ENCODE data around the gene YWHAG. TPM values are rescaled to one million over a fixed set of nuclear protein-coding genes. Genes with fewer than 3 reads are reported as not detected.
A peak's percentile ranks its signal among the peaks of the same experiment; 100 is the strongest.

Gene YWHAG
- total and polyA plus RNA-seq, 2 of the 13 experiments (the other 11 are each of a cell fraction or from before 2014, with no cell fraction given): 36.9 to 67.5 TPM

DNA sequence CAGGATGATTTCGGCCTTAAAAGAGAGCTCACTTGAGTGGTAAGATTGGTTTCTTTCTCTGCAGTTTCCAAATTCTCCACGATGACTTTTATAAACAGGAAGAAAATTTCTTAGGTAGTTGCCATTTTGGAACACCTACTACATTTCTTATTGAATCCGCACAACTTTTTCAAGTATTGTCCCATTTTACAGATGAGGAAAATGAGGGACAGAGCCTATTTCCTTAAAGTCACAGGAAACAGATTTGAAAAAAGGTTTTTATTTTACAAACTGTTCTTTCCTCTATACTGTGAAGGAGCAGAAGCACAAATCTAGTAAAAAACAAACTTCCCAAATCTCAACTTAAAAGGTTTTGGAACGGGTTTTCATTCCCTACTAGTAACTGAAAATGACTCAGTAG lies 2.7 kb downstream of the YWHAG start:
- no TSS peak for BruUV-seq (replicated peaks)
- ATAC-seq: no peak
- Histone ChIP-seq H3K9ac (ENCODE audit: insufficient read depth, low read depth, low read length) (no peak overlapping the region), H3K36me3 (replicated peaks in 1 of 2; ENCODE audit: control insufficient read depth in 1 of 2, insufficient read depth in 2 of 2, low read length in 2 of 2) (peaks cover 0 to 11% of the 10 kb centered on the region in 2 experiments; a peak in 3 of 5 replicates), H2AFZ (ENCODE audit: low read length) (no peak overlapping the region), H3K4me3 (replicated peaks in 1 of 3; ENCODE audit: insufficient read depth in 1 of 3, low read depth in 2 of 3, low read length in 3 of 3) (no peak overlapping the region), H3K4me1 (ENCODE audit: insufficient read depth, low read length) (peaks cover 73% of the 10 kb centered on the region), H4K20me1 (ENCODE audit: insufficient read depth, low read length) (peaks cover 61% of the 10 kb centered on the region), H3K9me3 (ENCODE audit: low read length) (no peaks in the 10 kb centered on the region), H3K4me2 (ENCODE audit: low read depth, low read length) (peak overlapping the region; percentile 54), H3K79me2 (ENCODE audit: insufficient read depth, low read length) (peaks cover 76% of the 10 kb centered on the region), H3K27me3 (ENCODE audit: control insufficient read depth in 1 of 2, insufficient read depth in 2 of 2, low read length in 2 of 2) (no peaks in the 10 kb centered on the region; a peak in 1 of 5 replicates), H3K27ac (ENCODE audit: extremely low read length, insufficient read depth, low read length) (no peak overlapping the region)
- WGBS (ENCODE audit: low lambda C conversion rate): 88% methylated on average over 4 of the region's 4 CpGs
- FAIRE-seq: no peak
- CTCF ChIA-PET (ENCODE audit: low intra/inter-chr PET ratio, low total read pairs): no interaction called here
- intact Hi-C loops (cut with micrococcal nuclease; ENCODE audit: unreplicated experiment) (no loop called here), in situ Hi-C loops (cut with HindIII; ENCODE audit: extremely low pct_ligation_motif_present, low pct_unique_long_range_greater_than_20kb) (no loop called here)
- POLR2A ChIA-PET: interaction anchor here (0.6 kb wide), 1 partner anchor 31 kb away, joined by 3 read pairs; no protein-coding TSS in a partner anchor
- TF ChIP-seq CHD4 (IDR thresholded peaks at IDR 0.05; ENCODE audit: borderline replicate concordance, low read length): peak; percentile 90; the same call in 1 of the 2 replicates
- peak; percentile 86 for TF ChIP-seq ZNF629 (CRISPR knock-in tag; conservative IDR thresholded peaks at IDR 0.05)
- no peak for TF ChIP-seq ZNF101 (CRISPR knock-in tag; IDR thresholded peaks at IDR 0.05; ENCODE audit: borderline replicate concordance, low read depth)
- TF ChIP-seq, protein P1, sequence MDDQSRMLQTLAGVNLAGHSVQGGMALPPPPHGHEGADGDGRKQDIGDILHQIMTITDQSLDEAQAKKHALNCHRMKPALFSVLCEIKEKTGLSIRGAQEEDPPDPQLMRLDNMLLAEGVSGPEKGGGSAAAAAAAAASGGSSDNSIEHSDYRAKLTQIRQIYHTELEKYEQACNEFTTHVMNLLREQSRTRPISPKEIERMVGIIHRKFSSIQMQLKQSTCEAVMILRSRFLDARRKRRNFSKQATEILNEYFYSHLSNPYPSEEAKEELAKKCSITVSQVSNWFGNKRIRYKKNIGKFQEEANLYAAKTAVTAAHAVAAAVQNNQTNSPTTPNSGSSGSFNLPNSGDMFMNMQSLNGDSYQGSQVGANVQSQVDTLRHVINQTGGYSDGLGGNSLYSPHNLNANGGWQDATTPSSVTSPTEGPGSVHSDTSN (CRISPR knock-in tag; IDR thresholded peaks at IDR 0.05; ENCODE audit: borderline replicate concordance): no peak
- DNase-seq (ENCODE audit: low spot score): no peak

DNA sequence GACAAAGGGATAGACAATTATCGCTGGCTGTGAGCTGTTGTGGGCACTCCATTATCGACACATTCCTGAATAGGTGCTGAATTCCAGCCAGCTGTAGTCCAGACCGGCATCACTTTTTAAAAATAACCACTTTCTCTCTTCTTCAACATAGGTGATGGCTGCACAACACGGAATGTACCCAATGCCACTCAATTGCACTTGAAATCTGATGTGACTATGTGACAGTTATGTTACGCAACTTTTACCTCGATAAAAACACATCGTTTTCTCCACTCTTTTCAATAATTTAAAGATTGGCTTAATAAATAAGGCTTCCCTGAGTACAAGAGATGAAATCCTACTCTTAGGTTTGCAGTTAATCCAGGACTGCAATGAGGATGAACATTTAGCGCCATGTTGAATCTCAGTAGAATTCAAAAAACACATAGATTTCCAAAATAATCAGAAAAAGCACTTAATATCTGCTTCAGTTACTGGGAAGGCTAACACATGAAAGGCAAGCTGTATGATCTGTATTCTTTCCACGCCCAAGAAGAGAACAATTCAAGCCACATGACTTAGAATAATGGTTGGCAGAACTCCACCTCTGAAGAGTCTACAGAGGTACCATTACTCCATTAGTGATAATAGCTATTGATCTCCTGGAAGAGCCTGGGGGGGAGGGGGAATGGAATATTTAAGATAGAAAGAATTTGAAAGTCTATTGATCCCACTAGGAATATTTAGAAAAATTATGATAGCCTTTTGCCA lies 3.6 kb downstream of the YWHAG start:
- POLR2A ChIA-PET: interaction anchor here (1.1 kb wide), 1 partner anchor 37 kb away, joined by 4 read pairs; no protein-coding TSS in a partner anchor
- CTCF ChIA-PET (ENCODE audit: low intra/inter-chr PET ratio, low total read pairs): no interaction called here
- H4K20me1 ChIP-seq (ENCODE audit: insufficient read depth, low read length): peaks cover 71% of the 10 kb centered on the region
- TF ChIP-seq PRPF4 (IDR thresholded peaks at IDR 0.05; ENCODE audit: low read depth, low read length, poor library complexity, severe bottlenecking) (peak; percentile 71), KDM6A (CRISPR knock-in tag; IDR thresholded peaks at IDR 0.05; ENCODE audit: low read depth) (no peak), SETDB1 (CRISPR knock-in tag; IDR thresholded peaks at IDR 0.05; ENCODE audit: borderline replicate concordance) (no peak), TP53 (CRISPR knock-in tag; conservative IDR thresholded peaks at IDR 0.05) (no peak)
- TF ChIP-seq, protein P2, sequence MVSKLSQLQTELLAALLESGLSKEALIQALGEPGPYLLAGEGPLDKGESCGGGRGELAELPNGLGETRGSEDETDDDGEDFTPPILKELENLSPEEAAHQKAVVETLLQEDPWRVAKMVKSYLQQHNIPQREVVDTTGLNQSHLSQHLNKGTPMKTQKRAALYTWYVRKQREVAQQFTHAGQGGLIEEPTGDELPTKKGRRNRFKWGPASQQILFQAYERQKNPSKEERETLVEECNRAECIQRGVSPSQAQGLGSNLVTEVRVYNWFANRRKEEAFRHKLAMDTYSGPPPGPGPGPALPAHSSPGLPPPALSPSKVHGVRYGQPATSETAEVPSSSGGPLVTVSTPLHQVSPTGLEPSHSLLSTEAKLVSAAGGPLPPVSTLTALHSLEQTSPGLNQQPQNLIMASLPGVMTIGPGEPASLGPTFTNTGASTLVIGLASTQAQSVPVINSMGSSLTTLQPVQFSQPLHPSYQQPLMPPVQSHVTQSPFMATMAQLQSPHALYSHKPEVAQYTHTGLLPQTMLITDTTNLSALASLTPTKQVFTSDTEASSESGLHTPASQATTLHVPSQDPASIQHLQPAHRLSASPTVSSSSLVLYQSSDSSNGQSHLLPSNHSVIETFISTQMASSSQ (IDR thresholded peaks at IDR 0.05; ENCODE audit: low read depth): no peak
- TF ChIP-seq, protein P2 (CRISPR knock-in tag; IDR thresholded peaks at IDR 0.05; ENCODE audit: borderline replicate concordance): no peak

More for the DNA sequence above, 3.6 kb downstream of the YWHAG start:
- no peaks in the 10 kb centered on the region for H3K9me3 ChIP-seq (ENCODE audit: low read length)
- intact Hi-C loops (cut with micrococcal nuclease; ENCODE audit: unreplicated experiment): no loop called here
- peaks cover 84% of the 10 kb centered on the region for H3K79me2 ChIP-seq (ENCODE audit: insufficient read depth, low read length)
- no peak for DNase-seq (ENCODE audit: low spot score)
- no peak overlapping the region for H2AFZ ChIP-seq (ENCODE audit: low read length)
- in situ Hi-C loops (cut with HindIII; ENCODE audit: extremely low pct_ligation_motif_present, low pct_unique_long_range_greater_than_20kb): no loop called here
- no peak for FAIRE-seq
- peak overlapping the region; percentile 21; the same call in 1 of the 2 replicates for H3K4me2 ChIP-seq (ENCODE audit: low read depth, low read length)
- no peak for ATAC-seq
- H3K27ac ChIP-seq (ENCODE audit: extremely low read length, insufficient read depth, low read length): no peak overlapping the region
- peaks cover 0 to 17% of the 10 kb centered on the region in 2 experiments; a peak in 3 of 5 replicates for H3K36me3 ChIP-seq (replicated peaks in 1 of 2; ENCODE audit: control insufficient read depth in 1 of 2, insufficient read depth in 2 of 2, low read length in 2 of 2)
- 99% methylated on average over 9 of the region's 9 CpGs for WGBS (ENCODE audit: low lambda C conversion rate)
- peaks cover 75% of the 10 kb centered on the region for H3K4me1 ChIP-seq (ENCODE audit: insufficient read depth, low read length)
- H3K27me3 ChIP-seq (ENCODE audit: control insufficient read depth in 1 of 2, insufficient read depth in 2 of 2, low read length in 2 of 2): no peaks in the 10 kb centered on the region; a peak in 1 of 5 replicates
- H3K9ac ChIP-seq (ENCODE audit: insufficient read depth, low read depth, low read length): no peak overlapping the region
- no peak overlapping the region for H3K4me3 ChIP-seq (replicated peaks in 1 of 3; ENCODE audit: insufficient read depth in 1 of 3, low read depth in 2 of 3, low read length in 3 of 3)
- no TSS peak for BruUV-seq (replicated peaks)
